Activated T-cell treated with anti-CD3 and anti-CD28 coated beads, Interleukin-2, amount 50 U/mL, for 1 hour (primary cell): Measurements from ENCODE around the gene SLC16A8.
"Not testable (repeated sequence)": the region's sequence is repeated elsewhere in the genome, so short reads cannot be mapped to it uniquely, and the experiment has no call there.

Experiments used
- DNase-seq: peaks from one replicate; pipeline ENCODE4 v3.0.0-alpha.2; 2020

SLC16A8 gene

DNA sequence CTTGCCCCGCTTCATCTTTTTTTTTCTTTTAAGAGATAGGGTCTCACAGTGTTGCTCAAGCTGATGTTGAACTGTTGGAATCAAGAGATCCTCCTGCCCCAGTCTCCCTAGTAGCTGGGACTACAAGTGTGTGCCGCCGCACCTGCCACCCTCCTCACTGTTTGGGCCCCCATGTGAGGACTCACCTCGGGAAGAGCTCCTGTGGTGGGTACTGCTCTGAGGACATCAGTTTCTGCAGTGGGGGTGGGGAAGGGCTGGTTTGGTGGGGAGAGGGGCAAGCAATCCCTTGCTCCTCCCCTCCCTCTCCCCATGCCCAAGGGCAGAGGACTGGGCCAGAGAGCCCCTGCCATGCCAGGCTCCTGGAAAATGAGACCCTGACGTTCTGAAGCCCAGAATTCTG is 1.5 kb upstream of the SLC16A8 start:
- DNase-seq = no peak

DNA sequence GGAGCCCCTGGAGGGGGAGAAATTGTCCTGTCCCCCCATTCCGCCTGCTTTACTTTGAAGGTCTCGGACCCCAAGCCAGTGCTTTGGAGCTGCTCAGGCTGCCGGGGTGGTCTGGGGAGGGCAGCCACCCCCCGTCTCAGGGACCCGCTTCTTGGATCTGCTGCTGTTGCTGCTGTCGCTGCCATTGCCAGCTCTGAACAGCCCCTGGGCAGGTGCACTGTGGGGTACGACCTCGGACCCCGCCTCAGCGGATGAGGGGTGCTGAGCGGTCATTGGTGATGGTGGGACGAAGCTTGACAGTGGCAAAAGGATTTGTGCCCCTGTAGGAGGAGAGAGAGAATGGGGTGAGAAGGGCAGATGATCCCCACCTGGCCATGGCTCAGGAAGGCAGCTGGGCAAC is 1.1 kb upstream of the SLC16A8 start:
- no peak for DNase-seq

DNA sequence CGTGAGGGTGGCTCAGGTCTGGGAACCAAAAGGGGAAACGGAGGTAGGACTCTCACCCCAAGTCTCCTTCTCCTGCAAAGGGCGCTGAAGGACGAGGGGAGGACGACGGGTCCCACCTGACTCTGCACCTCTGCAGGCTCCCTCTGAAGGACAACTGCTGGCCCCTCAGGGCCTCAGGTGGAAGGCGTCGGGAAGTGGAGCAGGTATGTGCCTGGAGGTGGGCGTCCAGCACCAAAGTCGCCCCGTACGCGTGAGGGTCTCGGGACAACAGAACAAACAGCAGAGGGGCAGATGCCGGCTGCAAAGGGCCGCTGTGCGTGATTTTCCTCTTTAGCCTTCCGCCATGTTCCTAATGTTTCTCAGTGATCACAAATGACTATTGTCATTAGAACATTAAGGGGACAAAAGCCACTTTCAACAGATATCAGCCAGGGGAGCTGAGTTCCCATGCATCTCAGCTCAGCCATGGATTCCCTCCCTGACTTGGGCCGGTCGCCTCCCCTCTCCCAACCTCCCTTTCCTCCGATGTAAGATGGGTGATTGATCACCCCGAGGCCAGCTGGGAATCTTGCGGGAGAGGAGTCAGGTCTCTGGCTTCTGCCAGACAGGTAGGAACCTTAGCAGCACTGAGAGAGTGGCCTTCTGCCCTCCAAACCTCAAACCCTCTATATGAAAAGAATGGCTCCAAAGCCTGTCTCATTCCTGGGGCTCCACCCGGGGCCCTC is 836 bp downstream of the SLC16A8 start:
- no peak for DNase-seq

DNA sequence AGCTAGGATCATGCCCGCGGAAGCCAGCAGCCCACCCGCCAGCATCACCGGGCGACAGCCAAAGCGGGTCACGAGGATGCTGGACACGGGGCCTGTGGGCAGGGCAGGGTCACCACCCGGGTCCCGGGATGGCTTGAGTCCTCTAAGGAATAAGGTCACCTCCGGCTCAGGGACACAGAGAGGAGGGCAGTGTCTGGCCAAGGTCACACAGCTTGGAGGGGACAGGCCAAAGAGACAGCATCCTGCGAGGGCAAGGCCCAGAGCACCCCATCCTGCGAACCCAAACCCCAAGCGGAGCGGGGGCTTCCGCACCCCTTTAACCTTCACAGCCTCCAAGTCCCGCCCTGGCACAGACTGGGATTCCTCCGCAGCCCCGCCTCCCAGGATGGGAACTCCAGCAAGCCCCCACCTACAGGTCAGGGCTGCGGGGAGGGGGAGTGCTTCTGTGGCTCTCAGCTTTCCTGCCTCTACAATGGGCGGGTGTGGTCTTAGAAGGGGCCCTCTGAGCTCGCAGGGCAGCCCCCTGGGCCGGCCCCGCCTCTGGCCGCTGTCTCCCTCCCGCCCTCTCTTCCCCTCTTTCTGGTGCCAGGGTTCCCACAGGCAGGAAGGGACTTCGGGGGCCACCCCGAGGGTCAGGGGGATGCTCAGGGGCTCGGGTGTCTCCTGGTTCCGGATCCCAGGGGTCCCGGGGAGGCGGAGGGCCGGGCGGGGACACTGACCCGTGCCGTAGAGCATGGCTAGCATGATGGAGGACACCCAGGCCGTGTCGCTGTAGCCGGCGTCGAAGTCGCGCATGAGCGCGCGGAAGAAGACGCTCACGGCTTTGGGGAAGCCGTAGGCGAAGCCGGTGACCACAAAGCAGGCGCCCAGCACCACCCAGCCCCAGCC is 1.8 kb downstream of the SLC16A8 start:
- DNase-seq = no peak

DNA sequence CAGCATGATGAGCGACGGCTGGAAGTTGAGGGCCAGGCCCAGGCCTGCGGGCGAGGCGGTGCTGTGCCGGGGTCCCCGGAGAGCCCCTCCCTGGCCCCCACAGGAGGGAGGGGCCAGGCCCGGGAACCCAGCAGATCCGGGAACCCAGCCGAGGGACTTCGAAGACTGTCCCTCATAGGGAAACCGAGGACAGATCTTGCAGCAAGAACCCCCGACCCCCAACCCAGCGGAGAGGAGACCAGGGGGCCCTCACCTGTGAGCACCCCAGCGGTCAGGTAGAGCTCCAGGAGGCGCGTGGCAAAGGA is 2.4 kb downstream of the SLC16A8 start:
- DNase-seq = no peak

DNA sequence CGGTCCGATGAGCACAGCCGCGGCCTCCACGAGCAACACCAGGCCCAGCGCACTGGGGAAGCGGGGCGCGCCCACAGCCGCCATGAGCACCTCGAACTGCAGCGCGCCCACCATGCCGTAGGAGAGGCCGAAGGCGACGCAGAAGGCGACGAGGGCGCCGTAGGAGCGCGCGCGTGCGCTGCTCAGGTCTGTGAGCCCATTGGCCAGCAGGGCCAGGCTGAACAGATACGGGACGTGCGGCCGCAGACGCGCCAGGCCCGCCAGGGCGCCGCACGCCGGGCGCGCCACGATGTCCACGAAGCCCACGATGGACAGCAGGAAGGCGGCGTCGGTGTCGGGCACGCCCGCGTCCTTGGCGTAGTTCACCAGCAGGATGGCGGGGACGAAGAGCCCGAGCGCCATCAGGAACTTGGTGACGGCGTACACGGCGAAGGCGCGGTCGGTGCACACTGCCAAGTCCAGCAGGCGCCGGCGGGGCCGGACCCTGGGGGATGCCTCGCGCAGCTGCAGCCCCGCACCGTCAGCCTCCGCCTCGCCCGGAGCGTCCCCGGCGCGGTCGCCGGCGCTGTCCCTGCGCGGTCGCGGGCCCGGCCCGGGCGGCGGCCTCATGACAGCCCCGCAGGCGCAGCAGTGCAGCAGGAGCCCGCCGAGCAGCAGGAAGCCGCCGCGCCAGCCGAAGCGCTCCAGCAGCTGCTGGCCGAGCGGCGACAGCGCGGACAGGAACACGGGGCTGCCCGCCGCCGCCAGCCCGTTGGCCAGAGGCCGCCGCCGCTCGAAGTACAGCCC is 2.9 kb downstream of the SLC16A8 start:
- DNase-seq = no peak

DNA sequence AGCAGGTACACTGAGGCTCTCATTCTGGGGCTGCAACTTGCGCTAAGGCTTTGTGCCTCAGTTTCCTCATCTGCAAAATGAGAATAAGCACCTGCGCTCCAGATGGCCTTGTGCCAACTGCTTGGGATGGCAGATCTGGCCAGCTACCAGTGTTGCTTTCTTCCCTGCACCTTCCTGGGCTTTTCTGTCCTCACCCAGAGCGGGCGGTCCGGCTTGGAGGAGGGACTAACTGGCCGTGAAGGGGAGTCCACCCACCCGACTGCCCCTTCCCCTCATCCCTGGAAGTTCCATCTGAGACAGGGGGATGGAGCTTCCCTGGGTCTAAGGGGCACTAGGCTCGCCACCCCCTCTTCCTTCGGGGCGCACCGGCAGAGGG is 3.5 kb downstream of the SLC16A8 start:
- DNase-seq = no peak

DNA sequence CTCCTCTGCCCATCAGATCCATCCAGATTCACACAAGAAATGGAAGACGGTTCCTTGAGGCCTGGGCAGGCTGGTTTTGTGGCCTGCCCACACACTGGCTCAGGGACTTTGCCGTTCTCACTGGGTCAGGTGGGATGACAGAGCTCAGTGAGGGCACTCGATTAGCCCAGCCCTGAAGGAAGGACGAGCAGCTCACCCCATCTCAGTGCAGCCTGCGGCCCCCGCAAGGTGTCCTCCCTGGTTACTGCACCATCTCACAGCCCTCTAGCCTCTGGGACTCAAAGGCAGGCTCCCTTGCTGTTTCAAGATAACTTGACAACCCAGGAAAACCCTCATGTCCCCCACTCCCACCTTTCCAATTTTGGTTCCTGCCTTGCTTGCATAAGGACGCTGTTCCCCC is 4.2 kb downstream of the SLC16A8 start:
- DNase-seq = no peak

DNA sequence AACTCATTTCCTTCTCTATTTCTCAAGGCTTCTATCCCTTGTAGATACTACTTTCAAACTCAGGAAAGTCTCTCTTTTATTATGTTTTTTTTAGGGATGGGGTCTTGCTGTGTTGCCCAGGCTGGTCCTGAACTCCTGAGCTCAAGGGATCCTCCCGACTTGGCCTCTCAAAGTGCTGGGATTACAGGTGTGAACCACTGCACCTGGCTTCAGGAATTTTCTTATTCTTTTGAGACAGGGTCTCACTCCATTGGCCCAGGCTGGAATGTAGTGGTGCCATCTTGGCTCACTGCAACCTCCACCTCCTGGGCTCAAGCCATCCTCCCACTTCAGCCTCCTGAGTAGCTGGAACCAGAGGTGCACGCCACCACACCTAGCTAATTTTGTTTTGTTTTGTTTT is 4.8 kb downstream of the SLC16A8 start:
- not testable (repeated sequence) for DNase-seq

DNA sequence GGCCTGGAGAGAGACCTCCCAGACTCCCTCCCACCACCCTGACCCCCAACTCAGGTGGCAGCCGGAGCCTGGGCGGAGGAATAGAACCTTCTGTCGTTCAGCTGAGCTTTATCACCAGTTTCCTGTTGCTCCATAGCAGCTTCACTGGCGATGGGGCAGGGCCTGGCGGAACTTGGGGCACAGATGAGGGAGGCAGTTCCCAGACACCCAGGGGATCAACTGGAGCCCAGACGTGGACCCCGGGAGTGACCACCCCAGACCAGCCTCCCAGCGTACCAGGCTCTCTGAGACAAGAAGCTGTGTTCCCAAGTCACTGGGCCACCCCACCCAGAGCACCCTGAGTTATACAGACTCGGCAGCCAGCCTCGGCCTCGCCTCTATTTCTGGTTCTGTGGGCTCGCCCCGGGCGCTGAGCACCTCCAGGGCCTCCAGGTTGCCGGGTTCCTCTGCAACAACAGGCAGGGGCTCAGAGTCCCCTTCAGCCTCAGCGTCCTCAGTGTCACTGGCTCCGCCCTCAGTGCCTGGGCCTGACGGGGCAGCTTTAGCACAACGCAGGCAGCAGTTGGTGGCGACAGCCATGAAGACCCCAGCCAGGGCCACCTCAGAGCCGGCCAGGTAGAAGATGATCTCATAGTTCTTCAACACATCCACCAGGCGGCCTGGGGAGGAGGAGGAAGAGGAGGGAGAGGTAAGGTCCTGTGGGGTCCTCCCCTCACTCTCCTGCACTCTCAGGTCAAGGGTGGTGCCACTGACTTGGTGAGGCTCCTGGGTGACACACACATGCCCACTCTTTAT is 5.7 kb downstream of the SLC16A8 start:
- no peak for DNase-seq

DNA sequence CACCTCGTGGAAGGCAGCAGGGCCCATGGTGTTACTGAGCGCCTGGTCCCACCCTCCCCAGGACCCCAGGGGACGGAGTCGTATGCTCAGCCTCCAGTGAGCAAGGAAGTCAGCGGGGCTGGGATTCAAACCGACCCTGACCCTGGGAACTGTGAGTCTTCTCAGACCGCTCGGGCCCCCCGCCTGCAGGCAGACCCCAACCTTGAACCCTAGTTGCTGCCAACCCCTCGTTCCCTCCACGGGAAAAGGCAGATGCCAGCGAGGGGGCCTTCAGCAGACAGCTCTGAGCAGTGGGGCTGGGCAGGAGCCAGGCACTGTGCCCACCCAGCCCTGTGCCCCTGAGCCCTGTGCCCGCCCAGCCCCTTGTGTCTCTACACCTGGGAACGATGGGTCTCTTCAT is 6.4 kb downstream of the SLC16A8 start:
- no peak for DNase-seq

DNA sequence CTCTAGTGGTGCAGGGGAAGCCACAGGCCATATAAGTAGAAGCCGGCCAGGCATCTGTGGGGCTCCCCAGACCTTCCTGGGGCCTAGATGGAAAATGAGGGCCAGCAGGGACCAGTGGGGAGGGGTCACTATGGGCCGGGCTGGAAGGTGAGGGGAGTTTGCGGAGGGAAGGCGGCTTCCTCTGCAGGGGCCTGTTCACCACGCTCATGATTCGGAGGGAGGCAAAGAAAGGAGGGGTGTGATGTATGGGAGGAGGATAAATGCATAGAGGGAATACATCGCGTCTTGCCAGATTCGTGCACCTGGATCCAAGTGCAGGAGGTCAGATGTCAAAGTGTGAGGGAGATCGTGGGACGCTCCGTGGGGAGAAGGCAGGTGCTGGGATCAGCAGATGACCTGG is 6.9 kb downstream of the SLC16A8 start:
- no peak for DNase-seq

DNA sequence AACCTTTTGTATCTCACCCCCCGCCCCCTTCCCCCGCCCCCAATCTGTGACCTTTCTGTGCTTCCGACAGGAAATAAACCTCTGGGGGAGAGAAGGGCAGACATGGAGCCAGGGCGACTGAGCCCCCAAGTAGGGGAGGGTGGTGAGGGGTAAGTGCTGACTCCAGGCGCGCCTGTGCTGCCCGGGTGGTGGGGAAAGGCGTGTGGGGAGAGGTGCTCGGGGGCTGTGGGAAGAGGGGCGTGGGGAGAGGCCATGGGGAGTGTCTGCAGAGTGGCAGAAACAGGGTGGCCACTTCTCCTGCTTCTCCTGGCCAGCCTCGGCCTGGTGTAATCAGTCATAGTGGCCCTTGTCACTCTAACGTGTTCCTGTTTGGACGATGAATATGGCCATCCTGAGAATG is 8.0 kb downstream of the SLC16A8 start:
- DNase-seq = no peak

DNA sequence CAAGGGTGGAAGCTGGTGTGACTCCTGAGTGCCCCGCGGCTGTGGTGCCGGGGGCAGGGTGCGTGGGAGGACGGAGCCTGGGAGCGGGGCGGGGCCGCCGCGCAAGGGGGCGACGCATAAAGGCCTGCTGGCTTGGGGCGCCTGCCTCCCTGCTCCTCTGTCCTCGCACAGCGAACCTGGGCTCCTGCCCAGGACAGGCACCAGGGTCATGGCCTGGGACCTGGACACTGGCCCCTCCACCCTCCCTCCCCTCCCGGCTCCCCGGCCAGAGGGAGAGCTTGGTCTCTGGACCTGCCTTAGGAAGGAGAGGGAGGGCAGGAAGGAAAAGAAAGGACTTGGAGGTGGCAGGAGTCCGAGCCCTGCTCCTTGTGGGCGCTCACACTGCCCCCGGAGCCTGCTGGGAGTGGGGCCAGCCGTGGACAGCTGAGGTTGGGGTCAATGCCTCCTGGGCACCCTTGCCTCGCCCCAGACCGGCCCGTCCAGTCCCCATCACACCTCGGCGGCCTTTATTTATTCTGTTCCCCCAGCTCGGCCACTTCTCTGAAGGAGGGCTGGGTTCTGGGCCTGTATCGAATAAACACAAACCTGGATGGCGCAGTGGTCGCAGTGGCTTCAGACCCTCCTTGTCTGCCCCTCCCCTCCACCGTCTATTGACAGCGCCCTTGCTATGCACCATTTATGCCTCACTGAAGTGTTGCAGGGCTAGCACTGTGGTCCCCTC is 8.7 kb downstream of the SLC16A8 start:
- no peak for DNase-seq

DNA sequence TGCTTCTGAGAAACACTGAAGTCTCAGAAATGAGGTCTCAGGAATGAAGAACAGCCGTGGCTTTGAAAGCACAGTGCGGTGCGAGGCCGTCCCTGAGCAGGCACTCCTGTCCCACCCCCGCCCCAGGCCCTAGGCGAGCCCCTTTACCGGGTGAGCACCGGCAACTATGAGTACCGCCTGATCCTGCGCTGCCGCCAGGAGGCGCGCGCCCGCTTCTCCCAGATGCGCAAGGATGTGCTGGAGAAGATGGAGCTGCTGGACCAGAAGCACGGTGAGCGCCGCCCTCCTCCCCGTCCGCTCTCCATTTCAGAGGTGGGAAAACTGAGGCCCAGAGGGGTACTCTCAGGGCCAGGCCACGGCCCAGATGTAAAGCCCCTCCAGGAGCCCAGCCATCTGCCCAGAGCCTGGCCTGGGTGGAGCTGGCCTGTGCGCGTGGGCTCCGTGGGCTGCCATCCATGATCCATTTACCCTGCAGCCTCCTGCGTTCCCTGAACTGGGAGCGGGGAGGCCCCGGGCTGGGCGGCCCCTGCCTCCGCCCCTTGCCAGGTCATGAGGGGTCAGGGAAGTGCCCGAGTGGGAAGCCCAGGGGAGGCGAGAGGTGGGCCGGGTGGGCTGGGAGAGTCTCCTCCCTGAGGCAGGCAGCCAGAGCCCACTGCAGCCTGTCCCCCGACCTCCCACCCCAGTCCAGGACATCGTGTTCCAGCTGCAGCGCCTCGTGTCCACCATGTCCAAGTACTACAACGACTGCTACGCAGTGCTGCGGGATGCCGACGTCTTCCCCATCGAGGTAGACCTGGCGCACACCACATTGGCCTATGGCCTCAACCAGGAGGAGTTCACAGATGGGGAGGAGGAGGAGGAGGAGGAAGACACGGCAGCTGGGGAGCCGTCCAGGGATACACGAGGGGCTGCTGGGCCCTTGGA is 9.5 kb downstream of the SLC16A8 start:
- DNase-seq = no peak

DNA sequence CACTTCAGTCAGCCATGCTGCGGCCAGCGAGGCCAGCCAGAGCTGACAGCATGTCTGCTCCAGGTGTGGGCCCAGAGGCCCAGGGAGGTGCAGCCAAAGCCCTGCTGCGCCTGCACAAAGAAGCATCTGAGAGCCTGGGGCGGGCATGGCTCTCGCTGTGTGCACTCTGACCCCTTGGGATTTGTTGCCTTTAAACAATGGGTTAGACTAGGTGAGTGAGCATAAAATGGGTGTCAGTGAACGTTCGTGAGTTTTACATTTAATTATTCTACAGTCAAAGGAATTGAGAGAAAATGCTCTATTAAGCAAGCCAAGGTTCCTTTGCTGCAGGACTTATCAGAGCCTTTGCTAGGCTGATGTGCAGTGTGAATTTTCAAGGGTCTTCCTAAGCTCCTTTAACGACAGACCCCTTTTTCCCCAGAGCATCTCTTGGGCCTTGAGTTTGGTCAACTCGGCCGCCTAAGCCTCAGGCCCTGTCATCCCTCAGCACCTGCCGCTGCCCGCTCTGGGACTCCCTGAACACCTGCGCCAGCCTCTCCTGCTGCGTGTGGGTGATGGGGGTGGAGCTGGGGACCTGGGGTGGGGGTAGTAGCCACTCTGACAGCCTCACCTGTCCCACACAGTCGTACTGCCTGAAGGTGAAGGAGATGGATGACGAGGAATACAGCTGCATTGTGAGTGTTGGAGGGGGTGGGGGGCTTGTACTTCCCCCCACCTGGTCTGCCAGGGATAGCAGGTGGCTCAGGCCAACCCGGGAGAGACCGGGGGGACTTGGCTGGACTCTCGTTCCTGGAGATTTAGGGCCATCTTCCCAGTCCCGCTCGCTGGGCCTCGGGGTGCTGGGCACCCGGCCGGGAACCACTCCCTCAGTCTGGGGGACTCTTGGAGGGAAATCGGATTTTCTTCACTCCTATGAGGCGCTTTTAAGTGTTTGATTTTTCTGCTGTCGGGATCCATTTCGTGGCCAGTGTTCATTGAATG is 10.5 kb downstream of the SLC16A8 start:
- DNase-seq = no peak

DNA sequence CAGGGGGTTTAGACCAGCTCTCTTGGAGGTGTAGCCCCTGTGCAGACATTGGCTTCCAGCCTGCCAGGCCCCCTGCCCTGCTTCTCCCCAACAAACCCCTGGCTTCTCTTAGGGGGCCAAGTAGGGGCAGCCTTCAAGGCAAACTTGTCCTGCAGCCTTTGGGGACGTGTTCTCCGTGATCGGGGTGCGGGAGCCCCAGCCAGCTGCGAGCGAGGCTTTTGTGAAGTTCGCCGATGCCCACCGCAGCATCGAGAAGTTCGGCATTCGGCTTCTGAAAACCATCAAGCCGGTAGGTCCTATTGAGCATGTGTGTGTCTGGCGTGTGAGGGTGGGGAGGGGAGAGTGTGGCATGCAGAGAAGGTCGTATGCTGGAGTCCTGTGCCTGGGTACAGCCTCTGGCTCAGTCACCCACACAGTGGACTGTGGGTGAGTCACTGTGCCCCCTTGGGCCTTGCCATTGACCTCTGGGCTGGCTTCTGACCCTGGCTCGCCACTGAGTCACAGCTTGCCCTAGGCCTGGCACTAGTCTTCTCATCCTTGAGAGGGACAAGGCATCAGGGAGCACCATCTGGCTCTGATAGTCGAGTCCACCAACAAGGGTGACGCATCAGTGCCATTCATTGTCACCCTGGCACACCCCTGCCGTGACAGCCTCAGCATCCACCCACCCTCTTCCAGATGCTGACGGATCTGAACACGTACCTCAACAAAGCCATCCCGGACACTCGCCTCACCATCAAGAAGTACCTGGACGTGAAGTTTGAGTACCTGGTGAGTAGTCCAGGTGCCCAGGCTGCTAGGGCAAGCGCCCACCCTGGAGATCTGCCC is 11.4 kb downstream of the SLC16A8 start:
- no peak for DNase-seq

DNA sequence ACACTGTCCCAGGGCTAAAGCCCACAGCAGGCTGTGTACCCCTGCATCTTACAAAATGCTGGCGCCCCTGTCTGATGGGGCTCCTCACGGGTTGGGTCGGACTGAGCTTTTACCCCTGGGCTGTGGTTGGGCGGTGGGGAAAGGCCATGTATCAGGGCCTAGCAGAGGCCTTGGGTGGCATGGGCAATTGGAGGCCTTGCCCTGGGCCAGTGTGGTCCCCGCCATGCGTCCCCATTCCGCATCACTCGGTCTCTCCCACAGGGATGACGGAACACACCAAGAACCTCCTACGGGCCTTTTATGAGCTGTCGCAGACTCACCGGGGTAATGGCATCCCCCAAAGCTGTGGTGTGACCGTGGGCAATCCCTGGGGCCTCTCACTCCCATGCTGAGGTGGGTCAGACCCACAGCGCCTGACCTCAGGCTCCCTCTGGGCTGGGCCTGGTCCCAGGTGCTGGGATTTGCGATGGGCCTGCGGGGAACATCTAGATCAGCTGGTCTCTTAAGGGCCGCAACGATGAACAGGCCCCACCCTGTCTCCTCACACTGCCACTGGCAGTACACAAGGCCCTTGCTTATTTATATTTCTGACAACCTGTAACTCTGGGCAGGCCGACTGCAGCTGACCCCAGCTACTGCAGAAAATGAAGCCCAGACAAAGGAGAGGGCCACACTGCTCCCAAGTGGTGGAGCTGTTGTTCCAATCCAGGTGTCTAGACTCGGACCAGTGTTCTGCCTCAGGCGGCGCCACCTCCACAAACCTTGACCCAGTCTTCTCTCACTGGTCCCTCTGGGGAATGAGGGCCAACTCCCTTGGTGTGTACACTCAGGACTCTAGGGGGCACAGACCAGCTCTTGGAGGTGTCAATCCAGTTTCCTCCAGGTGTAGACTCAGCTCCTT is 12.3 kb downstream of the SLC16A8 start:
- DNase-seq = no peak
